HTR-8/SVneo (cell line): Measurements from ENCODE around the gene PPP1R12A.
"Not testable (repeated sequence)": the region's sequence is repeated elsewhere in the genome, so short reads cannot be mapped to it uniquely, and the experiment has no call there.

ENCODE experiments used
- DNase-seq: peaks from one replicate; pipeline ENCODE4 v3.0.0; 2011; ENCODE audit warnings: low spot score, mixed read lengths; ENCODE audit not compliant: insufficient read length
- FAIRE-seq: peaks from 2 replicates; lab custom pipeline; 2011; peaks lifted over from hg19 to GRCh38; lab: Jason Lieb, UNC

The PPP1R12A gene

GRCh38 chr12:79848339-79848738, 86.6 kb downstream of the PPP1R12A start:
- no peak for DNase-seq
- FAIRE-seq: no peak

- FAIRE-seq (no peak), DNase-seq (no peak)
Measured at GRCh38 chr12:79847417-79847816, 87.5 kb downstream of the PPP1R12A start.

GRCh38 chr12:79844693-79845092, 90.2 kb downstream of the PPP1R12A start:
- peak; percentile 43 for DNase-seq
- FAIRE-seq: peak; percentile 58

- DNase-seq (no peak), FAIRE-seq (no peak)
Measured at GRCh38 chr12:79843978-79844377, 90.9 kb downstream of the PPP1R12A start.

GRCh38 chr12:79842630-79843029, 92.3 kb downstream of the PPP1R12A start:
- DNase-seq (no peak), FAIRE-seq (no peak)

- FAIRE-seq: no peak
- no peak for DNase-seq
Measured at GRCh38 chr12:79841878-79842265, 93.0 kb downstream of the PPP1R12A start.

- no peak for DNase-seq
- no peak for FAIRE-seq
Measured at GRCh38 chr12:79841248-79841877, 93.5 kb downstream of the PPP1R12A start.

- DNase-seq: no peak
- FAIRE-seq: no peak
Measured at GRCh38 chr12:79838359-79838758, 96.5 kb downstream of the PPP1R12A start.

GRCh38 chr12:79837575-79837974, 97.3 kb downstream of the PPP1R12A start:
- FAIRE-seq (no peak), DNase-seq (no peak)

GRCh38 chr12:79835377-79835843, 99.5 kb downstream of the PPP1R12A start:
- FAIRE-seq (no peak), DNase-seq (no peak)

GRCh38 chr12:79834712-79835376, 100.1 kb downstream of the PPP1R12A start:
- DNase-seq (no peak), FAIRE-seq (no peak)

GRCh38 chr12:79830440-79830839, 104.5 kb downstream of the PPP1R12A start:
- no peak for DNase-seq
- FAIRE-seq: peak; percentile 20

- DNase-seq (no peak), FAIRE-seq (no peak)
Measured at GRCh38 chr12:79828924-79829323, 106.0 kb downstream of the PPP1R12A start.

- FAIRE-seq (no peak), DNase-seq (no peak)
Measured at GRCh38 chr12:79827484-79827883, 107.4 kb downstream of the PPP1R12A start.

- no peak for DNase-seq
- no peak for FAIRE-seq
Measured at GRCh38 chr12:79826267-79827128, 108.4 kb downstream of the PPP1R12A start.

GRCh38 chr12:79822475-79822874, 112.4 kb downstream of the PPP1R12A start:
- no peak for DNase-seq
- no peak for FAIRE-seq

GRCh38 chr12:79818856-79819255, 116.0 kb downstream of the PPP1R12A start:
- no peak for FAIRE-seq
- DNase-seq: no peak

- not testable (repeated sequence) for DNase-seq, FAIRE-seq
Measured at GRCh38 chr12:79784366-79785065, 150.4 kb downstream of the PPP1R12A start.

- FAIRE-seq (no peak), DNase-seq (no peak)
Measured at GRCh38 chr12:79782172-79782900, 152.6 kb downstream of the PPP1R12A start.
